Endothelial cell of umbilical vein (primary cell): ENCODE results near the gene PSPN. TPM values are rescaled to one million over a fixed set of nuclear protein-coding genes. Genes with fewer than 3 reads are reported as not detected.

Experiments
- BruUV-seq: library from RNA; stranded (reverse); fragments of 400-500 nt; replicated peaks from 2 replicates; lab custom pipeline; 2021; lab: Mats Ljungman, UMichigan
- CTCF ChIA-PET: fragments of 300-600, 350-600 bp; sonication (Branson Sonifier 250); formaldehyde crosslinking; loops from one replicate; lab custom pipeline; 2021; ENCODE audit warnings: antibody characterized with exemption, inconsistent platforms; lab: Charles Lee
- POLR2A ChIA-PET: fragments of 300-600, 350-600 bp; sonication (Branson Sonifier 250); formaldehyde crosslinking; loops from one replicate; lab custom pipeline; 2021; ENCODE audit warnings: antibody characterized with exemption, inconsistent platforms; lab: Charles Lee
- DNase-seq: peaks from one replicate; pipeline ENCODE4 v3.0.0-alpha.2; 2011; ENCODE audit warnings: low read depth, low spot score
- FAIRE-seq: peaks from 2 replicates; lab custom pipeline; 2011; peaks lifted over from hg19 to GRCh38; lab: Jason Lieb, UNC
- H2AFZ ChIP-seq: 2 replicates; pipeline ENCODE4 v1.6.0; 2012; ENCODE audit warnings: low read depth, low read length, control low read depth, inconsistent platforms
- H3K27ac ChIP-seq: 2 replicates; pipeline ENCODE4 v1.5.1; 2011; ENCODE audit warnings: low read depth, mild to moderate bottlenecking, control low read depth, low read length, moderate library complexity; ENCODE audit not compliant: insufficient read depth
- H3K27me3 ChIP-seq, 2 experiments: 2 replicates each; pipeline versions ENCODE4 v1.6.0 to v1.6.1; 2011; ENCODE audit warnings: low read length in 2 of 2, mixed read lengths in 1 of 2; ENCODE audit not compliant: control insufficient read depth in 2 of 2, insufficient read depth in 2 of 2
- H3K36me3 ChIP-seq, 2 experiments: 2 replicates in 1 of 2; 3 replicates in 1 of 2; pipeline ENCODE4 v1.5.1; 2011; ENCODE audit warnings: low read length in 2 of 2, mild to moderate bottlenecking in 1 of 2, moderate library complexity in 1 of 2; ENCODE audit not compliant: control insufficient read depth in 2 of 2, insufficient read depth in 2 of 2; ENCODE audit errors: extremely low read depth in 1 of 2
- H3K4me1 ChIP-seq: 3 replicates; pipeline ENCODE4 v1.5.1; 2011; ENCODE audit warnings: mild to moderate bottlenecking, low read length; ENCODE audit not compliant: control insufficient read depth, insufficient read depth; ENCODE audit errors: extremely low read depth
- H3K4me2 ChIP-seq: 2 replicates; pipeline ENCODE4 v1.6.1; 2011; ENCODE audit warnings: low read length, control low read depth, mixed read lengths; ENCODE audit not compliant: insufficient read depth
- H3K4me3 ChIP-seq, 3 experiments: fragments of 200-600 bp in 1 of 3; sonication (generic), shearing (Covaris generic) in 1 of 3; replicated peaks in 1 of 3; 2 replicates each; pipeline ENCODE4 v1.5.1; 2011 to 2016; ENCODE audit warnings: control low read depth in 3 of 3, low read length in 3 of 3, mild to moderate bottlenecking in 2 of 3, inconsistent platforms in 1 of 3, low read depth in 1 of 3, moderate library complexity in 1 of 3; ENCODE audit not compliant: insufficient read depth in 1 of 3
- H3K79me2 ChIP-seq: 2 replicates; pipeline ENCODE4 v1.6.0; 2012; ENCODE audit warnings: low read length, inconsistent platforms; ENCODE audit not compliant: control insufficient read depth, insufficient read depth
- H3K9ac ChIP-seq: replicated peaks from 2 replicates; pipeline ENCODE3; 2011; ENCODE audit warnings: low read length, control low read depth; ENCODE audit not compliant: insufficient read depth; ENCODE audit errors: extremely low read depth
- H3K9me1 ChIP-seq: replicated peaks from 3 replicates; pipeline ENCODE4 v1.6.0; 2011; ENCODE audit warnings: mild to moderate bottlenecking, low read length; ENCODE audit not compliant: control insufficient read depth, insufficient read depth; ENCODE audit errors: extremely low read depth
- H3K9me3 ChIP-seq: replicated peaks from 2 replicates; pipeline ENCODE4 v1.5.1; 2012; ENCODE audit warnings: low read length, inconsistent platforms; ENCODE audit not compliant: control insufficient read depth, insufficient read depth
- H4K20me1 ChIP-seq: replicated peaks from 2 replicates; pipeline ENCODE3; 2011; ENCODE audit warnings: mild to moderate bottlenecking, low read length; ENCODE audit not compliant: control insufficient read depth, insufficient read depth; ENCODE audit errors: extremely low read depth
- FOS ChIP-seq: IDR thresholded peaks from 2 replicates; pipeline ENCODE4 v1.6.1; 2011; ENCODE audit warnings: mild to moderate bottlenecking, low read length, moderate library complexity, borderline replicate concordance; ENCODE audit not compliant: insufficient read depth
- GATA2 ChIP-seq: IDR thresholded peaks from 2 replicates; pipeline ENCODE4 v1.7.0; 2011; ENCODE audit warnings: low read depth, mild to moderate bottlenecking, moderate library complexity, mixed read lengths, low read length; ENCODE audit not compliant: insufficient read length, insufficient read depth
- MYC ChIP-seq: IDR thresholded peaks from one replicate; pipeline ENCODE4 v1.6.1; 2011; ENCODE audit warnings: mild to moderate bottlenecking, low read depth, low read length
- POLR2A ChIP-seq: IDR thresholded peaks from 2 replicates; pipeline ENCODE4 v1.6.1; 2012; ENCODE audit warnings: low read depth, mild to moderate bottlenecking, control low read depth, low read length
- POLR2AphosphoS5 ChIP-seq: IDR thresholded peaks from 2 replicates; pipeline ENCODE4 v1.6.1; 2012; ENCODE audit warnings: low read depth, mild to moderate bottlenecking, control low read depth, low read length, moderate library complexity; ENCODE audit not compliant: insufficient read depth
- dilution Hi-C: fragments of 300-500 bp; cut with MboI; formaldehyde crosslinking; loops from one replicate; pipeline ENCODE4 v1.15.0; 2019; ENCODE audit warnings: low sequenced_read_pairs; ENCODE audit not compliant: extremely low pct_ligation_motif_present
- intact Hi-C: fragments of 100-400 bp; cut with micrococcal nuclease; formaldehyde crosslinking; loops from one replicate; pipeline ENCODE4 v1.10.0; 2022
- polyA plus RNA-seq, 4 experiments: library from polyadenylated mRNA; depleted of rRNA in 3 of 4; stranded (reverse) in 3 of 4; unstranded in 1 of 4; fragments of >200 nt; gene quantifications; 2 replicates each; pipeline versions ENCODE4 v1.2.1 to v1.2.3, GENCODE V29; 2011 to 2012; ENCODE audit warnings: missing spikeins in 1 of 4
- total RNA-seq: library from RNA; stranded (reverse); gene quantifications from 2 replicates; pipeline ENCODE4 v1.2.3, GENCODE V29; 2021
- TF ChIP-seq, protein P1 (sequence below), 2 donors: IDR thresholded peaks; 1 replicate in 1 of 2; 2 replicates in 1 of 2; pipeline ENCODE4 v1.5.1; 2011; ENCODE audit warnings: low read length in 2 of 2, mild to moderate bottlenecking in 2 of 2, moderate library complexity in 2 of 2, control low read depth in 1 of 2, inconsistent platforms in 1 of 2, low read depth in 1 of 2; ENCODE audit not compliant: insufficient read depth in 1 of 2; ENCODE audit errors: extremely low read depth in 1 of 2
- TF ChIP-seq, protein P2 (sequence below): IDR thresholded peaks from 2 replicates; pipeline ENCODE4 v1.6.1; 2011; ENCODE audit not compliant: insufficient read depth, insufficient read length

PSPN gene
- total and polyA plus RNA-seq, 2 donors (not counting 3 experiments of a cell fraction or from before 2014, with no cell fraction given), result 0.84 to 1.0 TPM

DNA sequence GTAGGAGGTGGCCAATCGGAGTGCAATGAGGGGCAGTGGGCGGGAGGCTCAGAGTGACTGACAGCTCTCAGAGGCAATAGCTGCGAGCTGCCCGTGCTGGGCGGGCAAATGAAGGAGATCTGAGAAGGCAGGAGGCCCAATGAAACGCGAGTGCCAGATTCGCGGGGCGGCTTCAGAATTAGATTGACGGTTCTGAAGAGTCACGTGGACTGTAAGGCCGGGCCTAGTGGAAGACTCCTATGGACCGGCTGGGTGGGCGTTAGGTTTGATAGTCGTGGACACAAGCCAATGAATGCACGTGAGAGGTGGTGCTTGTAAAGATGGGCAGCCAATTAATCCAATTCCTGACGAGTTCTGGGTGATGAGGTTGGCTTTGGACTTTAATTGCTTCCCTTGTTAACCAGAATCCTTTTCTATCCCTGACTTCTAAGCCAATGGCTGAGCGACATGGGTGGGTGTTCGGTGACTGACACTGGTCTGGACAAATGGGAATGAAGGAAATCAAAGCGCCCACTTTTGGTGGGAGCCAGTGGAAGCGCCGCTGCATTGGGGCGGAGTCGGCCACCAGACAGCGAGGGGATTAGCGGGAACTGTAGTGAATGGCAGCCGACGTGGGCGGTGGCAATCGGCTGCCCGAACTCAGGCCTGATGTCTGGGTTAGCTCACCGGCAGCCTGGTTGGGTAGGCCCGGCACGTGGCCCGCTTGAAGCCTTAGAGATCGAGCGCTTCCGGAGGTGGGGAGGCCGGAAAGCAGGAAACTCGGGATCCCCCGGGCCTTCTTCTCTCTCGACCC lies 49.4 kb upstream of the PSPN start:
- Histone ChIP-seq H2AFZ (peak overlapping the region; percentile 67), H3K9ac (no peak overlapping the region), H3K9me3 (no peaks in the 10 kb centered on the region), H3K4me2 (no peak overlapping the region), H3K4me1 (peaks cover 8% of the 10 kb centered on the region), H3K4me3 (no peak overlapping the region), H4K20me1 (peaks cover 3% of the 10 kb centered on the region), H3K79me2 (peaks cover 41% of the 10 kb centered on the region), H3K27ac (no peak overlapping the region), H3K36me3 (peaks cover 6 to 18% of the 10 kb centered on the region in 2 experiments), H3K9me1 (no peaks in the 10 kb centered on the region), H3K27me3 (no peaks in the 10 kb centered on the region)
- TF ChIP-seq POLR2AphosphoS5 (peak; percentile 60), MYC (no peak), GATA2 (no peak), POLR2A (peak; percentile 41), FOS (no peak)
- TF ChIP-seq, protein P1, sequence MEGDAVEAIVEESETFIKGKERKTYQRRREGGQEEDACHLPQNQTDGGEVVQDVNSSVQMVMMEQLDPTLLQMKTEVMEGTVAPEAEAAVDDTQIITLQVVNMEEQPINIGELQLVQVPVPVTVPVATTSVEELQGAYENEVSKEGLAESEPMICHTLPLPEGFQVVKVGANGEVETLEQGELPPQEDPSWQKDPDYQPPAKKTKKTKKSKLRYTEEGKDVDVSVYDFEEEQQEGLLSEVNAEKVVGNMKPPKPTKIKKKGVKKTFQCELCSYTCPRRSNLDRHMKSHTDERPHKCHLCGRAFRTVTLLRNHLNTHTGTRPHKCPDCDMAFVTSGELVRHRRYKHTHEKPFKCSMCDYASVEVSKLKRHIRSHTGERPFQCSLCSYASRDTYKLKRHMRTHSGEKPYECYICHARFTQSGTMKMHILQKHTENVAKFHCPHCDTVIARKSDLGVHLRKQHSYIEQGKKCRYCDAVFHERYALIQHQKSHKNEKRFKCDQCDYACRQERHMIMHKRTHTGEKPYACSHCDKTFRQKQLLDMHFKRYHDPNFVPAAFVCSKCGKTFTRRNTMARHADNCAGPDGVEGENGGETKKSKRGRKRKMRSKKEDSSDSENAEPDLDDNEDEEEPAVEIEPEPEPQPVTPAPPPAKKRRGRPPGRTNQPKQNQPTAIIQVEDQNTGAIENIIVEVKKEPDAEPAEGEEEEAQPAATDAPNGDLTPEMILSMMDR (IDR thresholded peaks at IDR 0.05; ENCODE audit: extremely low read depth in 1 of 2, insufficient read depth in 1 of 2, low read depth in 1 of 2, low read length in 2 of 2), result no peak
- TF ChIP-seq, protein P2, sequence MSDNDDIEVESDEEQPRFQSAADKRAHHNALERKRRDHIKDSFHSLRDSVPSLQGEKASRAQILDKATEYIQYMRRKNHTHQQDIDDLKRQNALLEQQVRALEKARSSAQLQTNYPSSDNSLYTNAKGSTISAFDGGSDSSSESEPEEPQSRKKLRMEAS, result peak; percentile 98
- DNase-seq, result peak; percentile 100
- intact Hi-C loops (loop anchor here (1.0 to 10.0 kb wide), 7 partner anchors 32 to 378 kb away; partner anchors contain the start of genes CLPP, GPR108, GTF2F1 and TRIP10), dilution Hi-C loops (no loop called here)
- POLR2A ChIA-PET, result interaction anchor here (0.6 to 1.5 kb wide), 3 partner anchors 15 to 92 kb away, joined by 3 to 6 read pairs (median 4); partner anchors contain the start of gene ALKBH7
- BruUV-seq, result no TSS peak
- CTCF ChIA-PET, result interaction anchor here (0.8 to 1.5 kb wide), 7 partner anchors 11 to 377 kb away, joined by 3 to 5 read pairs (median 3); partner anchors contain the start of genes ALKBH7 and SLC25A23
- peak; percentile 100 for FAIRE-seq
